HepG2 (cell line): ENCODE results near the gene HNRNPUL1. TPM values are rescaled to one million over a fixed set of nuclear protein-coding genes. Genes with fewer than 3 reads are reported as not detected.
A peak's percentile ranks its signal among the peaks of the same experiment; 100 is the strongest.

ENCODE experiments used
- AGO1 ChIP-seq: fragments of 200-400 bp; formaldehyde crosslinking; IDR thresholded peaks from 2 replicates; pipeline ENCODE4 v1.6.1; 2017; ENCODE audit warnings: mild to moderate bottlenecking, low read depth, low read length, moderate library complexity; ENCODE audit not compliant: poor library complexity, severe bottlenecking
- CBFB ChIP-seq: sonication (generic); formaldehyde crosslinking; IDR thresholded peaks from 2 replicates; pipeline ENCODE4 v1.4.0; 2020; ENCODE audit warnings: missing genetic modification reagents
- DPF2 ChIP-seq: sonication (generic); formaldehyde crosslinking; IDR thresholded peaks from 2 replicates; pipeline ENCODE4 v1.4.0; 2020; ENCODE audit warnings: mild to moderate bottlenecking, low read depth, missing genetic modification reagents, borderline replicate concordance
- GABPB1 ChIP-seq: IDR thresholded peaks from 2 replicates; pipeline ENCODE4 v1.6.1; 2016; ENCODE audit warnings: mild to moderate bottlenecking, missing genetic modification reagents, moderate library complexity, missing compliant biosample characterization
- GATA4 ChIP-seq: sonication (generic); IDR thresholded peaks from 2 replicates; pipeline ENCODE4 v1.6.1; 2016; ENCODE audit warnings: antibody characterized with exemption, low read depth, borderline replicate concordance
- HDAC1 ChIP-seq: sonication (generic); formaldehyde crosslinking; IDR thresholded peaks from 2 replicates; pipeline ENCODE4 v1.5.1; 2020; ENCODE audit warnings: mild to moderate bottlenecking, missing genetic modification reagents
- HNRNPK ChIP-seq: fragments of 200-400 bp; formaldehyde crosslinking; IDR thresholded peaks from 2 replicates; pipeline ENCODE4 v1.6.1; 2018; ENCODE audit warnings: low read length, low read depth, moderate library complexity, mild to moderate bottlenecking; ENCODE audit not compliant: poor library complexity, severe bottlenecking
- HOXA3 ChIP-seq: sonication (generic); formaldehyde crosslinking; IDR thresholded peaks from 2 replicates; pipeline ENCODE4 v1.5.0; 2020; ENCODE audit warnings: missing genetic modification reagents
- IRX3 ChIP-seq: sonication (generic); formaldehyde crosslinking; IDR thresholded peaks from 2 replicates; pipeline ENCODE4 v1.8.1; 2023; ENCODE audit warnings: mild to moderate bottlenecking, low read depth, missing genetic modification reagents, borderline replicate concordance
- JUNB ChIP-seq: sonication (generic); formaldehyde crosslinking; IDR thresholded peaks from 2 replicates; pipeline ENCODE4 v1.8.0; 2022; ENCODE audit warnings: missing genetic modification reagents, mild to moderate bottlenecking, borderline replicate concordance
- KLF12 ChIP-seq: sonication (generic); formaldehyde crosslinking; IDR thresholded peaks from 2 replicates; pipeline ENCODE4 v1.4.0; 2020; ENCODE audit warnings: missing genetic modification reagents, borderline replicate concordance
- LCORL ChIP-seq, 2 experiments: fragments of 450-650 bp in 1 of 2; sonication (generic) in 1 of 2; formaldehyde crosslinking in 1 of 2; IDR thresholded peaks; 2 replicates each; pipeline versions ENCODE4 v1.5.0 to v1.6.1; 2017 to 2020; ENCODE audit warnings: antibody characterized with exemption in 1 of 2, missing genetic modification reagents in 1 of 2
- NR2F2 ChIP-seq: IDR thresholded peaks from 2 replicates; pipeline ENCODE4 v1.6.1; 2012; ENCODE audit warnings: low read depth, inconsistent platforms, borderline replicate concordance
- PTBP1 ChIP-seq: fragments of 200-400 bp; formaldehyde crosslinking; IDR thresholded peaks from 2 replicates; pipeline ENCODE4 v1.6.1; 2018; ENCODE audit warnings: low read length, low read depth; ENCODE audit not compliant: poor library complexity, severe bottlenecking
- RFX3 ChIP-seq: IDR thresholded peaks from 2 replicates; pipeline ENCODE4 v1.6.1; 2016; ENCODE audit warnings: missing biosample characterization, missing genetic modification reagents
- SP5 ChIP-seq: IDR thresholded peaks from 2 replicates; pipeline ENCODE4 v1.6.1; 2016; ENCODE audit warnings: low read depth, borderline replicate concordance
- ZBTB7A ChIP-seq: sonication (generic); formaldehyde crosslinking; IDR thresholded peaks from 2 replicates; pipeline ENCODE4 v1.8.0; 2022; ENCODE audit warnings: mild to moderate bottlenecking, missing genetic modification reagents
- ZNF160 ChIP-seq: sonication (generic); formaldehyde crosslinking; IDR thresholded peaks from 2 replicates; pipeline ENCODE4 v1.8.0; 2022; ENCODE audit warnings: mild to moderate bottlenecking, inconsistent platforms, missing genetic modification reagents
- ZNF383 ChIP-seq: sonication (generic); formaldehyde crosslinking; IDR thresholded peaks from 2 replicates; pipeline ENCODE4 v1.4.0; 2020; ENCODE audit warnings: missing genetic modification reagents, mild to moderate bottlenecking, borderline replicate concordance
- ZNF766 ChIP-seq: sonication (generic); formaldehyde crosslinking; IDR thresholded peaks from 2 replicates; pipeline ENCODE4 v1.5.0; 2020; ENCODE audit warnings: missing genetic modification reagents, borderline replicate concordance
- polyA plus RNA-seq, 8 experiments: library from polyadenylated mRNA; depleted of rRNA in 3 of 8; stranded (reverse) in 7 of 8; unstranded in 1 of 8; fragments of >200 nt; fragmentation: Illumina TruSeq in 4 of 8; extraction: Trizol in 4 of 8; gene quantifications; 2 replicates each; pipeline versions ENCODE4 v1.2.1 to v1.2.3, GENCODE V29; 2011 to 2016; ENCODE audit warnings: low read depth in 4 of 8, missing spikeins in 1 of 8, mixed read lengths in 1 of 8; ENCODE audit not compliant: insufficient read depth in 1 of 8
- total RNA-seq, 5 experiments: library from RNA; depleted of rRNA; stranded (reverse); fragments of >200 nt; fragmentation: Illumina TruSeq; extraction: Trizol; gene quantifications; 2 replicates each; pipeline ENCODE4 v1.2.3, GENCODE V29; 2016; ENCODE audit warnings: low read depth in 1 of 5
- TF ChIP-seq, protein P1 (sequence below), 2 experiments: sonication (generic) in 1 of 2; formaldehyde crosslinking in 1 of 2; IDR thresholded peaks; 2 replicates each; pipeline versions ENCODE4 v1.5.1 to v1.6.1; 2011 to 2020; ENCODE audit warnings: borderline replicate concordance in 1 of 2, low read depth in 1 of 2, low read length in 1 of 2, mild to moderate bottlenecking in 1 of 2, missing genetic modification reagents in 1 of 2, moderate library complexity in 1 of 2
- TF ChIP-seq, protein P2 (sequence below): IDR thresholded peaks from 2 replicates; pipeline ENCODE4 v1.6.1; 2018; ENCODE audit warnings: missing genetic modification reagents, mild to moderate bottlenecking, missing compliant biosample characterization
- TF ChIP-seq, protein P3 (sequence below): IDR thresholded peaks from 2 replicates; pipeline ENCODE4 v1.6.1; 2016; ENCODE audit warnings: low read depth, borderline replicate concordance
- TF ChIP-seq, protein P4 (sequence below): sonication (generic); formaldehyde crosslinking; IDR thresholded peaks from 2 replicates; pipeline ENCODE4 v1.8.0; 2022; ENCODE audit warnings: low read depth, missing genetic modification reagents

HNRNPUL1 gene
- total and polyA plus RNA-seq, 2 of the 13 experiments (the other 11 are each of a cell fraction or from before 2014, with no cell fraction given) = 30.9 to 81.7 TPM

DNA sequence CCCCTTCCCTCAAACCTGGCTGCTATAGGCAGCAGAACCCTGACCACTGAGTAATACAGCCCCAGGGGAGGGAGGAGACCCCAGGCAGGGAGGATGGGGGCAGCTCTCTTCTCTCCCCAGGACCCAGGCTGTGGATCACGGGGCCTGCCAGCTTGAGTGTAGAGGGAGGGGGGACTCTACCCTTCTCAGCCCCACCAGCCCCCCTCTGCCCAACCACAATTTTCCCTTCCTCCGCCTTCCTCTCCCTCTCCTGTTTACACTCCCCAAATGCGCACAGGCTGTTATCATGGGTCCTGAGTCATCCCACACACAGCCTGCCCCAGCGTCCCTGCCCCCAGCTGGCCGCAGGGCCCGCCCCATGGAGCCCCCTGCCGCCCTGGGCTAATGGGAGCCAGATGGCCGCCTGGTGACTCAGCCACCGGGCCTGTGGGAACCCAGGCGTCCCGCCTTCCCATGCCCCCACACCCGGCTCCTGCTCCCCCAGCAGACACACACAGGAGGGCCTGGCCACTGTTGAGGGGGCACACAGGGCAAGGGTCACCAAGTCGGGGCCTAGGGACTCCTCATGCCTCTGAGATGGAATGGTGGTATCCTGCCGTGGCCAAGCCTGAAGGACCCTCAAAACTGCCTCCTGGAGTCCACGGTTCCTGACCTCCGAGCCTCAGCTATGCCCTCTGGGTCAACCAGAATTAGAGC, 59.4 kb downstream of the HNRNPUL1 start (continued):
- TF ChIP-seq LCORL (IDR thresholded peaks at IDR 0.05) (peak; percentile 37; the same call in 1 of the 2 replicates), LCORL (CRISPR knock-in tag; IDR thresholded peaks at IDR 0.05) (peak; percentile 98), ZBTB7A (CRISPR knock-in tag) (peak; percentile 80; the same call in 1 of the 2 replicates), ZNF383 (CRISPR knock-in tag) (no peak), AGO1 (peak; percentile 88), HOXA3 (CRISPR knock-in tag) (peak; percentile 35; the same call in 1 of the 2 replicates), CBFB (CRISPR knock-in tag) (no peak), GATA4 (0 out of 2 replicates have a peak, but pooled peaks have one; percentile 20), JUNB (peak; percentile 59; the same call in 1 of the 2 replicates), ZNF160 (CRISPR knock-in tag) (no peak), SP5 (CRISPR knock-in tag) (peak; percentile 89), IRX3 (CRISPR knock-in tag) (no peak), GABPB1 (CRISPR knock-in tag) (peak; percentile 51; the same call in 1 of the 2 replicates), ZNF766 (CRISPR knock-in tag) (no peak), HDAC1 (no peak; the same call in 1 of the 2 replicates), RFX3 (CRISPR knock-in tag) (no peak), KLF12 (no peak), HNRNPK (peak; percentile 46), PTBP1 (no peak), NR2F2 (peak; percentile 11; the same call in 1 of the 2 replicates), DPF2 (peak; percentile 45; the same call in 1 of the 2 replicates)
- TF ChIP-seq, protein P1, sequence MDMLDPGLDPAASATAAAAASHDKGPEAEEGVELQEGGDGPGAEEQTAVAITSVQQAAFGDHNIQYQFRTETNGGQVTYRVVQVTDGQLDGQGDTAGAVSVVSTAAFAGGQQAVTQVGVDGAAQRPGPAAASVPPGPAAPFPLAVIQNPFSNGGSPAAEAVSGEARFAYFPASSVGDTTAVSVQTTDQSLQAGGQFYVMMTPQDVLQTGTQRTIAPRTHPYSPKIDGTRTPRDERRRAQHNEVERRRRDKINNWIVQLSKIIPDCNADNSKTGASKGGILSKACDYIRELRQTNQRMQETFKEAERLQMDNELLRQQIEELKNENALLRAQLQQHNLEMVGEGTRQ (IDR thresholded peaks at IDR 0.05; ENCODE audit: low read depth, low read length) = no peak
- TF ChIP-seq, protein P1 (CRISPR knock-in tag; IDR thresholded peaks at IDR 0.05; ENCODE audit: borderline replicate concordance) = no peak
- TF ChIP-seq, protein P2, sequence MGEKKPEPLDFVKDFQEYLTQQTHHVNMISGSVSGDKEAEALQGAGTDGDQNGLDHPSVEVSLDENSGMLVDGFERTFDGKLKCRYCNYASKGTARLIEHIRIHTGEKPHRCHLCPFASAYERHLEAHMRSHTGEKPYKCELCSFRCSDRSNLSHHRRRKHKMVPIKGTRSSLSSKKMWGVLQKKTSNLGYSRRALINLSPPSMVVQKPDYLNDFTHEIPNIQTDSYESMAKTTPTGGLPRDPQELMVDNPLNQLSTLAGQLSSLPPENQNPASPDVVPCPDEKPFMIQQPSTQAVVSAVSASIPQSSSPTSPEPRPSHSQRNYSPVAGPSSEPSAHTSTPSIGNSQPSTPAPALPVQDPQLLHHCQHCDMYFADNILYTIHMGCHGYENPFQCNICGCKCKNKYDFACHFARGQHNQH = 0 out of 2 replicates have a peak, but pooled peaks have one; percentile 26
- TF ChIP-seq, protein P3, sequence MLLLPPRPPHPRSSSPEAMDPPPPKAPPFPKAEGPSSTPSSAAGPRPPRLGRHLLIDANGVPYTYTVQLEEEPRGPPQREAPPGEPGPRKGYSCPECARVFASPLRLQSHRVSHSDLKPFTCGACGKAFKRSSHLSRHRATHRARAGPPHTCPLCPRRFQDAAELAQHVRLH = no peak
- TF ChIP-seq, protein P4, sequence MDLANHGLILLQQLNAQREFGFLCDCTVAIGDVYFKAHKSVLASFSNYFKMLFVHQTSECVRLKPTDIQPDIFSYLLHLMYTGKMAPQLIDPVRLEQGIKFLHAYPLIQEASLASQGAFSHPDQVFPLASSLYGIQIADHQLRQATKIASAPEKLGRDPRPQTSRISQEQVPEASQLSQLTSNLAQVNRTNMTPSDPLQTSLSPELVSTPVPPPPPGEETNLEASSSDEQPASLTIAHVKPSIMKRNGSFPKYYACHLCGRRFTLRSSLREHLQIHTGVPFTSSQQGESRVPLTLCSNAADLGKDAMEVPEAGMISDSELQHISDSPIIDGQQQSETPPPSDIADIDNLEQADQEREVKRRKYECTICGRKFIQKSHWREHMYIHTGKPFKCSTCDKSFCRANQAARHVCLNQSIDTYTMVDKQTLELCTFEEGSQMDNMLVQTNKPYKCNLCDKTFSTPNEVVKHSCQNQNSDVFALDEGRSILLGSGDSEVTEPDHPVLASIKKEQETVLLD (CRISPR knock-in tag) = peak; percentile 36; the same call in 1 of the 2 replicates
